Transverse colon (tissue), 4 donors: ENCODE results near the gene TRIL. TPM values are rescaled to one million over a fixed set of nuclear protein-coding genes. Genes with fewer than 3 reads are reported as not detected.

ENCODE experiments used
- DNase-seq: peaks from one replicate; pipeline ENCODE4 v3.0.0-alpha.2; 2019
- H3K27ac ChIP-seq, 4 donors: fragments of 200-600 bp; sonication (generic); 2 replicates each; pipeline ENCODE4 v1.5.1; 2016 to 2018; ENCODE audit warnings: inconsistent platforms in 4 of 4
- H3K27me3 ChIP-seq: fragments of 200-600 bp; sonication (generic); 2 replicates; pipeline ENCODE4 v1.5.1; 2017; ENCODE audit warnings: inconsistent platforms
- H3K36me3 ChIP-seq, 4 donors: fragments of 200-600 bp; sonication (generic); 2 replicates each; pipeline ENCODE4 v1.5.1; 2017 to 2019; ENCODE audit warnings: inconsistent platforms in 4 of 4
- H3K4me1 ChIP-seq, 4 donors: fragments of 200-600 bp; sonication (generic); 2 replicates each; pipeline ENCODE4 v1.5.1; 2017 to 2020; ENCODE audit warnings: inconsistent platforms in 4 of 4
- H3K4me3 ChIP-seq, 4 donors: fragments of 200-600 bp; sonication (generic); 1 replicate in 1 of 4; 2 replicates in 3 of 4; pipeline versions ENCODE4 v1.5.1 to v1.6.1; 2017 to 2019; ENCODE audit warnings: inconsistent platforms in 4 of 4
- H3K9me3 ChIP-seq, 2 donors: fragments of 200-600 bp; sonication (generic); 2 replicates each; pipeline ENCODE4 v1.5.1; 2017 to 2019; ENCODE audit warnings: inconsistent platforms in 2 of 2
- CTCF ChIP-seq, 5 experiments: fragments of 200-600 bp in 3 of 5; fragments of 450-650 bp in 2 of 5; sonication (generic) in 3 of 5; IDR thresholded peaks; 1 replicate in 2 of 5; 2 replicates in 3 of 5; pipeline ENCODE4 v1.5.1; 2016 to 2017; ENCODE audit warnings: antibody characterized with exemption in 5 of 5, inconsistent platforms in 3 of 5, mild to moderate bottlenecking in 2 of 5, moderate library complexity in 1 of 5
- EP300 ChIP-seq: sonication (generic); formaldehyde crosslinking; IDR thresholded peaks from one replicate; pipeline ENCODE4 v1.6.1; 2017; ENCODE audit warnings: antibody characterized with exemption, low read depth
- POLR2A ChIP-seq: fragments of 450-650 bp; IDR thresholded peaks from one replicate; pipeline ENCODE4 v1.6.1; 2016; ENCODE audit warnings: antibody characterized with exemption, mild to moderate bottlenecking, moderate library complexity
- POLR2AphosphoS5 ChIP-seq, 3 donors: sonication (generic); formaldehyde crosslinking; IDR thresholded peaks; one replicate each; pipeline ENCODE4 v1.6.1; 2016; ENCODE audit warnings: antibody characterized with exemption in 3 of 3
- WGBS, 2 donors: methylation state at CpG; one replicate each; pipeline ENCODE4 v1.1.5; 2018; ENCODE audit warnings: low coverage in 1 of 2; 5-methylcytosine and 5-hydroxymethylcytosine counted together
- in situ Hi-C, 4 donors: fragments of 200-750 bp; cut with MboI; loops; one replicate each; pipeline versions ENCODE4 v1.15.0 to v1.15.1; 2017; ENCODE audit warnings: low sequenced_read_pairs in 3 of 4, low pct_ligation_motif_present in 1 of 4, low pct_unique_long_range_greater_than_20kb in 1 of 4
- intact Hi-C: fragments of 100-400 bp; cut with DNase I; formaldehyde crosslinking; loops from one replicate; pipeline ENCODE4 v1.15.1; 2023; ENCODE audit warnings: low total_unique reads
- total RNA-seq, 4 donors: library from RNA; depleted of rRNA; stranded (reverse); fragments of >200 nt; gene quantifications; one replicate each; pipeline ENCODE4 v1.1.0, GENCODE V29; 2016

TRIL gene
- total RNA-seq, 4 donors from 2014 or later: 0.79 to 3.0 (median 1.0) TPM

DNA sequence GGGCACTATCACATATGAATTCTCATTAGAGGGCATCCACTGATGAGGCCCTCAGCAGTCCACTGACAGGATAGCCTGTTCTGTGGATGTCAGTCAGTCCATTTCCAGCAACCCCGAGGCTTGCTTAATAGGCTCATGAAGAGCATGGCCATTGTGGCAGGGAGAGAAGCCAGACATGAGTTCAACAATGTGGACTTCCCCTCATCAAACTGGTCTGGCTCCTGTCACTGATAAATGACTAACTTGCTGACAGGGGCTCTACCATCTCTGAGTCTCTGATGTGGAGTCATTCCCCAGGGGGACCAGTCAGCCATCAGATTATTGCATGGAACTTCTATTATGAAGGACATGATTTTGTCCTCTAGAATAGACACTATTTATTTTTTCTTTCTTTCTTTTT, 19.8 kb upstream of the TRIL start:
- TF ChIP-seq CTCF (IDR thresholded peaks at IDR 0.05) (no peak), POLR2A (no peak), EP300 (no peak)
- Histone ChIP-seq H3K36me3 (no peaks in the 10 kb centered on the region), H3K9me3 (peaks cover 0 to 7% of the 10 kb centered on the region in 2 donors), H3K27me3 (no peaks in the 10 kb centered on the region), H3K27ac (no peak overlapping the region), H3K4me3 (no peak overlapping the region), H3K4me1 (no peaks in the 10 kb centered on the region)
- in situ Hi-C loops: no loop called here
- intact Hi-C loops: no loop called here
- no peak for DNase-seq
- WGBS, 2 donors: 91% methylated on average over 1 of the region's 1 CpG; no CpG with 5 or more reads in 1 of the 2 donors

- 75 to 81% methylated on average over 1 to 3 of the region's 3 CpGs for WGBS, 2 donors
- in situ Hi-C loops (no loop called here), intact Hi-C loops (no loop called here)
- TF ChIP-seq POLR2AphosphoS5 (IDR thresholded peaks at IDR 0.05) (no peak), EP300 (no peak)
- DNase-seq: no peak
- no peaks in the 10 kb centered on the region for H3K36me3 ChIP-seq
- H3K4me3 ChIP-seq: no peak overlapping the region
- H3K4me1 ChIP-seq: no peaks in the 10 kb centered on the region
- H3K27me3 ChIP-seq: no peaks in the 10 kb centered on the region
- no peak overlapping the region for H3K27ac ChIP-seq
- H3K9me3 ChIP-seq: peaks cover 5 to 13% of the 10 kb centered on the region in 2 donors
Observed at GRCh38 chr7:28976022-28976421, 17.9 kb upstream of the TRIL start.

GRCh38 chr7:28973591-28973990, 15.5 kb upstream of the TRIL start:
- H3K4me3 ChIP-seq: no peak overlapping the region
- DNase-seq: no peak
- no peaks in the 10 kb centered on the region for H3K4me1 ChIP-seq
- H3K36me3 ChIP-seq: no peaks in the 10 kb centered on the region
- in situ Hi-C loops (no loop called here), intact Hi-C loops (no loop called here)
- 91 to 96% methylated on average over 3 of the region's 3 CpGs for WGBS, 2 donors
- no peak overlapping the region for H3K27ac ChIP-seq
- no peaks in the 10 kb centered on the region for H3K27me3 ChIP-seq
- peaks cover 5 to 13% of the 10 kb centered on the region in 2 donors for H3K9me3 ChIP-seq
- TF ChIP-seq POLR2A: no peak
- no peak for TF ChIP-seq EP300
- no peak for TF ChIP-seq POLR2AphosphoS5 (IDR thresholded peaks at IDR 0.05)
- TF ChIP-seq CTCF (IDR thresholded peaks at IDR 0.05): no peak

GRCh38 chr7:28964056-28964455, 5.9 kb upstream of the TRIL start:
- TF ChIP-seq POLR2AphosphoS5 (IDR thresholded peaks at IDR 0.05) (no peak), EP300 (no peak), CTCF (IDR thresholded peaks at IDR 0.05) (no peak), POLR2A (no peak)

DNA sequence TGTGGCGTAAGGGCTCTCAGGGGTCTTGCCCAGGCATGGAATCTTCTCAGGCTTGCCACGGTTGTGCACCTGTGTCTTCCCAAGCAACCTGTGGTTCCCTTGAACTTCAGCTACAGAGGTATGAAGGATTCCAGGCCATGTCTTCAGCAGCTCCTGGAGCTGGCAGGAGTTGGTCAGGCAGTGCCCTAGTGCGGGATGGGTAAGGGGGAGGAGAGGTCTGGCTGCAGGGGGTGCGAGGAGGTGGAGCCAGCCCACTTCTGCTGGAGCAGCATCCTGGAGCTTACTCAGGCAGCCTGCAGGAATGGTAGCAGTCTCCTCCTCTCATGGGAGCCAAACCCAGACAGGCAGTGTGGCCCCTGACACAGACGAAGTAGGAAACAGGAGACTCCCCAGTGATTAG, 3.8 kb upstream of the TRIL start:
- Histone ChIP-seq H3K27ac (no peak overlapping the region), H3K9me3 (no peaks in the 10 kb centered on the region), H3K27me3 (peaks cover 23% of the 10 kb centered on the region), H3K36me3 (no peaks in the 10 kb centered on the region), H3K4me3 (no peak overlapping the region), H3K4me1 (peaks cover 9 to 19% (median 14%) of the 10 kb centered on the region in 4 donors)
- TF ChIP-seq CTCF (IDR thresholded peaks at IDR 0.05): no peak
- no peak for TF ChIP-seq POLR2A
- TF ChIP-seq POLR2AphosphoS5 (IDR thresholded peaks at IDR 0.05): no peak
- no peak for TF ChIP-seq EP300
- intact Hi-C loops (no loop called here), in situ Hi-C loops (no loop called here)
- no peak for DNase-seq
- 78% methylated on average over 4 of the region's 5 CpGs; no CpG with 5 or more reads in 1 of the 2 donors for WGBS, 2 donors

More at GRCh38 chr7:28964056-28964455, 5.9 kb upstream of the TRIL start:
- H3K9me3 ChIP-seq: no peaks in the 10 kb centered on the region
- H3K27ac ChIP-seq: no peak overlapping the region
- H3K4me3 ChIP-seq: no peak overlapping the region
- intact Hi-C loops: no loop called here
- in situ Hi-C loops: no loop called here
- H3K4me1 ChIP-seq: no peaks in the 10 kb centered on the region
- H3K27me3 ChIP-seq: peaks cover 2% of the 10 kb centered on the region
- H3K36me3 ChIP-seq: no peaks in the 10 kb centered on the region
- 59 to 80% methylated on average over 2 of the region's 2 CpGs for WGBS, 2 donors
- DNase-seq: no peak
